SH-SY5Y (cell line): ENCODE measurements around the gene EME2.

ENCODE experiments used
- GATA2 ChIP-seq: IDR thresholded peaks from 2 replicates; pipeline ENCODE4 v1.6.1; 2011; ENCODE audit warnings: mild to moderate bottlenecking, low read depth, low read length
- GATA3 ChIP-seq: IDR thresholded peaks from 2 replicates; pipeline ENCODE4 v1.6.1; 2011; ENCODE audit warnings: low read depth, mild to moderate bottlenecking, low read length, moderate library complexity

DNA sequence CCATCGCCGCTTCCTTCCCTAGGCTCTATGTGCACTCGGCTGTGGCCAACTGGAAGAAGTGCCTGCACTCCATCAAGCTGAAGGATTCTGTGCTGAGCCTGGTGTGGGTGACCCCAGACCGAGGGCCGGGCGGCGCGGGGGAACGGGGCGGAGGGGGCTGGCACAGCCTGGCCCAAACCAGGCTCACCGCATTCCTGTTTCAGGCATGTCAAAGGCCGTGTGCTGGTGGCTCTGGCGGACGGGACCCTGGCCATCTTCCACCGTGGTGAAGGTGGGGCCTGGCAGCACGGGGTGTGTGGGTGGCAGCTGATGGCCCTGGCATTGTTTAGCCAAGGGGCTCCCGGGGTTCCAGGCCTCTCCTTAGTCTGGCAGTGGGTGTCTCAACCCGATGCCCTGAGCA lies 5.9 kb upstream of the EME2 start:
- TF ChIP-seq GATA2 (no peak), GATA3 (no peak)
